Measurements from ENCODE around the gene CIART.
"Not testable (repeated sequence)": the region's sequence is repeated elsewhere in the genome, so short reads cannot be mapped to it uniquely, and the experiment has no call there.

The CIART gene, protein sequence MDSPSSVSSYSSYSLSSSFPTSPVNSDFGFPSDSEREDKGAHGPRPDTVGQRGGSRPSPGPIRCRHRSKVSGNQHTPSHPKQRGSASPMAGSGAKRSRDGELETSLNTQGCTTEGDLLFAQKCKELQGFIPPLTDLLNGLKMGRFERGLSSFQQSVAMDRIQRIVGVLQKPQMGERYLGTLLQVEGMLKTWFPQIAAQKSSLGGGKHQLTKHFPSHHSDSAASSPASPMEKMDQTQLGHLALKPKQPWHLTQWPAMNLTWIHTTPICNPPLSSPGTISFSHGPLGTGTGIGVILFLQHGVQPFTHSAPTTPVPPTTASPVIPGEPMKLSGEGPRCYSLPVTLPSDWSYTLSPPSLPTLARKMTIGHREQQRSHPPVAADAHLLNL

DNA sequence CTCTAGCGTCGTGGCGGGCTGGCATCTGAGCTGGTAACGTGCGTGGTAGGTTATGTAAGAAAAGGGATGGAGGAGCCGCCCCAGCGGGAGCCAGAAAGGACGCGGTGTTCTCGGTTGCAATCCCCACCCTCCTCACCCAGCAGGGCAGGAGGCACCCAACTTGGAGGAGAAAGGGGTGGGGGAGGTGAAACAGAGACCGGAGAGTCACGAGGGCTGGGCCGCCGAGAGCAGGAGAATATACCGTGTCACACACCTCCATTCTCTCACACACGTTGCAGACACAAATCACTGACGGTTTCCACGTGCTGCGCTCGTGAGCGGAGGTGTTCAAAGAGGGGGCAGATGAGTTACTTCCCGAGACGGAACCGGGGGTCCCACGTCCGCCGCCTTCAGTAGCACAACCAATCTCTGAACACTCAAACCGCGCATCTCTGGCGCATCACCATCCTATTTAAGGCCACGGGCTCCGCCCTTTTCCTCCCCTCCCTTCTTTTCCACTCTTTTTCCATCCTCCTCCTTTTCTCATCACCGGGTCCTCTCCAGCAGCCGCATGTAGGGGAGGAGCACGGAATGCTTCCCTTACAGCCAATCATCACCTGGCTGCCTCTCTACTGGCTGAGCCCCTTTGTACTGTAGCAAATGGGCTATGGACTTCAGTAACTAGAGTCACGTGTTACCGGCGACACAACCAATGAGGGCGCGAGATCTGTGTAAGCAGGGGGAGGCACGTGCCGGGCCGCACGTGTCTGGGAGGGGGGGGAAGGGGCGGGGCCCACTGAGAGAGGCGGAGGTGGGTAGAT, at the start of gene CIART:
CIART (plus strand) TSS at position 797 of the 800 bp plus-strand sequence. CDS start 714 bp downstream, outside the sequence.
- in situ Hi-C loops (cut with MboI; ENCODE audit: low sequenced_read_pairs) = no loop called here

DNA sequence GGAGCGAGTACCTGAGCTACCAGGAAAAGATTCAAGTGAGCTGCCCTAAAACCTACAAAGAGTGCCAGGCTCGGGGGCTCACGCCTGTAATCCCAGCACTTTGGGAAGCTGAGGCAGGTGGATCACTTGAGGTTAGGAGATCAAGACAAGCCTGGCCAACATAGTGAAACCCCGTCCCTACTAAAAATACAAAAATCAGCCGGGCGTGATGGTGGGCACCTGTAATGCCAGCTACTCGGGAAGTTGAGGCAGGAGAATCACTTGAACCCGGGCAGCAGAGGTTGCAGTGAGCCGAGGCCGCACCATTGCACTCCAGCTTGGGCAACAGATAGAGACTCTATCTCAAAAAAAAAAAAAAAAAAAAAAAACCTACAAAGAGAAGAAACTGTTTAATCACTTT, 49.4 kb upstream of the CIART start:
- in situ Hi-C loops (cut with MboI; ENCODE audit: low sequenced_read_pairs) = not testable (repeated sequence)

DNA sequence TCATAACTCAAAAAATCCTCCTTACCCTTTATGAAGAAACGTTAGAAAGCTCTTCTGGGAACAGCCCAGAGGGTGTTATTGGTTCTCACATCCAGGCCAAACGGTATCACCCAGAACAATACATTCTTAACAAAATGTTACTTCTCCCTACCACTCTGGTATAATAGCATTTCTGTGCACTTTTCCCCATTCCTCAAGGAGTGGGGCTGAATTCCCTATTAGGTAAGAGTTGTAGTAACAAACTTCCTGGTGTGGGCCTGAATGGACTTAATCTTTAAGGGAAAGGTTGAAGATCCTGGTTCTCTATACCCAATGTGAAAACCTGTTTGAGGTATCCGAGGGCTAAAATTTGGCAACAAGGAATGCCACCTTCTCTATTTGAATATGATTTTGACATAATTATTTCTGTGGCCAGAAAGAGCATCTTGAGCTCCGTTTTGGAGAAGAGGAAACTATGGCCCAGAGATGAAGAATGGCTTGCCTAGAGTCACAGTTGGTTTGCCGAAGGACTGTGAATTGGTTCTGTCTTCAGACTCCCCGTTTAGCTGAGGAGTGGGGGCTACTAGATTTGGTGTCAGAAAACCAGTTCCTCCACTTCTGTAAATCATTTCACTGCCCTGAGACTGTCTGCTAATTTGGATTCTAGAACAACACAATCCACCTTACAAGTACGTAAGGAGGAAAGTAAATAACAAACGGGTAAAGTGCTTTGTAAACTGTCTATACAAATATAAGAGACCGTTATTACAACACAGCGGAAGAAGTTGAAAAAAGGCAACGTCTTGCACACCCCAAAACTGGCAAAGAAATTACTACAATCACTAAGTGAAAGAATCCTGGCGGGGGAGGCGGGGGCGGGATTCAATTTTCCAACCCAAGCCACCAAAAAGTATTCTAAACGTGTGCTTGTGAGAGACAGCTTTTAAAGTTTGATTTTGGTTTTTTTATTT, 48.7 kb upstream of the CIART start:
- in situ Hi-C loops (cut with MboI; ENCODE audit: low sequenced_read_pairs) = no loop called here

DNA sequence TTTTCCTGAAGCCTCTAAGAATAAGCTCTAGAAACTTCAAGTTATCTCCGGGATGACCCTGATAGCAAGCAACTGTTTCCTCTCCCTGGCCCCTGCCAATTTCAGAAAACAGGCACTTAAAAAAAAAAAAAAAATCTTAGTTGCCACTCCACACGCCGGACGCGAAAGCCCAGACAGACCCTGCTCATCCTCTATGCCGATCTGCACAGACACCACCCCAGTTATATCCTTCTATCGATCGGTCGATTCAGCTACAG, 48.1 kb upstream of the CIART start:
- in situ Hi-C loops (cut with MboI; ENCODE audit: low sequenced_read_pairs) = no loop called here

DNA sequence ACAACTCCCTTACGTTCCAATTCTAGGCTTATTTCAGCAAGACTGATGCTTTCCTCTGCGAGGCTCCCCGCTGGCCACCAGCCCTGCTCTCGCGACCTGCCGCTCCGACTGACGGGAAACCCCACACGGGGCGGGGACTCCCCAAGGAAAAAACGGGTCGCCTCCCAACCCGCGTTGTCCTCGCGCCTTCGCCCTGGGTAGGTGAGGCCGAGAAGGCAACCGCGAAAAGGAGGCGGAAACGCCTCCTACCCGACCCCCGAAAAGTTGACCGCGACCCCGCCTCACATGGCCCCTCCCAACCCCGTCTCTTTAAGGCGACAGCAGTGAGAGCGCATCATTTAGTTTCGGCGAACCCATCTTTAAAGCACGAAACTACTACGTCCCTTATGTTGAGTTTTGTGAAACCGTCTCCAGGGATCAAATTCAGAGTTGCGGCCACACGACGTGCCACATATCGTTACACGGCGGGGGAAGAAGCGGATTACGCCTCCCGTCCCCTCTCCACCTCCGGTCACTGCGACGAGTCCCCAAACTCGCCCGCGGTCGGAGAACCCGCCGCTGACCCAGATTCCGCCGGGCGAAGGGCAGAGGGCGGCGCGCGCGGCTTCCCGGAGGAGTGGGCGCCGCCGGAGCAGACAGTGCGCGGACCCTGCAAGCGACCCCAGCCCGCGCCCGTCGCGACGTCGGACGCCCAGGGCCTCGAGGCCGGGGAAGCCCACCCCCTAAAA, 47.6 kb upstream of the CIART start:
- in situ Hi-C loops (cut with MboI; ENCODE audit: low sequenced_read_pairs) = no loop called here

DNA sequence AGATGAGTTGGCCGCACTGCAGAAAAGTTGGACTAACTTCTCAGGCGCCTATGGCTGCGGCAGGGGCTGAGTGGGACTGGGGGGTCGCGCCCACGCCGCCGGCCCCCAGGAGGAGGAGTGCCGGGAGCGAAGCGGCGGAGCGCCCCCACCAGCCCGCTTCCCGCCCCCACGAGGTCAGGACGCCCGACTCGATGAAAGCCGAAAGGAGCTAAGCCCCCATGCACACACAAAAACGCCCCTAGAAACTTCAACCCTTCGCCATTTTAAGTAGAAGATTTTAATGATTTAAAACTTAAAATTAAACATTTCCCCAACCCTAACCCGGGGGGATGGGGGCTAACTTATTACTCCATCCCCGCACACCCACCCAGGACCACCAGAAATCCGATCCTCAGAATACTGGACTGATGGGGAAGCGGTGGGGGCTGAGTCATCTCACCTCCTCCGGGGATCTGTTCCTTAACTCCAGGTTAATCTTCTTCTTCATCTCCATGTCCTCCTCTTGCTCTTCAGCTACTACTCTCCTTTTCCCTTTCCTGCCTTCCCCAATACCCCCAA, 47.0 kb upstream of the CIART start:
- in situ Hi-C loops (cut with MboI; ENCODE audit: low sequenced_read_pairs) = no loop called here

DNA sequence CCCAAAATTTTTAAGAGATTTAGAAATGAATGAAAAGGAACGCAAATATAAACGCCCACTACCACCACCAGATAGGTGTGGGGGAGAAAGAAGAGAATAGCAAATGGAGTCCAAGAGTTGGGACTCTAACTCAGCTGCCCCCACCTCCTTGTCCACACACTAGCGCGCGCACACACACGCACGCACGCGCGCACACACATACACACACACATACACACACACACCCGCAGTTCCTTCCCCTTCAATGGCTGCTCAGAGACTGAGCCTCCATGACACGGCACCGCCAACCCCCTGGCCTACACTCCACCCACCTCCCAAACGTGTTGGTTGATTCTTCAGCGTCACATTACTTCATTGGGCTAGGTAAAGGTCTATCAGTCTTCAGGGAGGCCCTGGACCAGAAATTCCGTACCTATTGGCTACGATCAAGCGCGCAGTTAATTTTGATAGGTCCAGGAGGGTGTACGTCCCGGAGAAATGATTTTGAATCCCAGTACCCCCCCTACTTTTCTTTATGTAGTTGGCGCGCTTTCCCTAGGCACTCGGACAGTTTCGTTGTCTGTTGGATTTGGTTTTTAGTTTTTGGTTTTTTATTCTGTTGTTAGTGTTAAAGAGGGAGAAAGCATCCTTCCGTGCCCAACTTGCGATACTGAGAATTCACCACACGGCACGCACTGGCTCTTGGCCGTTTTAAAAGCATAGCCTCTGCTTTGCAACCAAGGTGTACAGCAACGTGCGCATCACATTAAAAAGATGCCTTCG, 46.3 kb upstream of the CIART start, which contains the start of gene ANP32E:
ANP32E (minus strand) TSS at position 261 of the 762 bp plus-strand sequence. CDS start 326 bp downstream, outside the sequence.
- in situ Hi-C loops (cut with MboI; ENCODE audit: low sequenced_read_pairs) = no loop called here

DNA sequence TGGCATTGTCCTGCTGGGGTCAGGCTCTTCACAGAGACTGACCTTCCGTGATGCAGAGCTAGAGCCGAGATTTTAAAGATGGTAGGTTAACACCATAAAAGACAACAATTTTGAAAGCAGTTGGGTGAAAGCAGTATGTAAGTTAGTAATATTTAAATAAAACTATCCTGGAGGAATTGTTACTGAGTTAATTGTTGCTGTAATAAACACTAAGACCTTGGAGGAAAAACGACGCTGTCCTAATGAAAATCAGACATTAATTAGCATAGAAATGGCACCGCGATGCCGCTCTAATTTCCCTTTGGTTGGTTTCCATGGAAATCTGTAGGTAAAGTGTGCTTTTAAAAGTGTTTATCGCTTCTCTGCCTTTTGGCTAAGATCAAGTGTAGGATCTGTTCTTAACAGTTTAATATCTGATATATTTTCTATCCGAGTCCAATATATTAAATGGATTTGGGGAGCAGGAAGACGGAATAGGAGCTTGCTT, 45.7 kb upstream of the CIART start:
- in situ Hi-C loops (cut with MboI; ENCODE audit: low sequenced_read_pairs) = no loop called here

DNA sequence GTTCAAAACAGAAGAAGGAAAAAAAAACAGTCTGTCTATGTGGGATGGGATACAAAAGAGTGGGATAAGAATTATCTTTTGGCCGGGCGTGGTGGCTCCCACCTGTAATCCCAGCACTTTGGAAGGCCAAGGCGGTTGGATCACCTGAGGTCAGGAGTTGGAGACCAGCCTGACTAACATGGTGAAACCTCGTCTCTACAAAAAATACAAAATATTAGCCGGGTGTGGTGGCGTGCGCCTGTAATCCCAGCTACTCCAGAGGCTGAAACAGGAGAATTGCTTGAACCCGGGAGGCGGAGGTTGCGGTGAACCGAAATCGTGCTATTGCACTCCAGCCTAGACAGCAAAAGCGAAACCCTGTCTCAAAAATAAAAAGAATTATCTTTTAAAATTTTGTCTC, 45.2 kb upstream of the CIART start:
- in situ Hi-C loops (cut with MboI; ENCODE audit: low sequenced_read_pairs) = not testable (repeated sequence)

DNA sequence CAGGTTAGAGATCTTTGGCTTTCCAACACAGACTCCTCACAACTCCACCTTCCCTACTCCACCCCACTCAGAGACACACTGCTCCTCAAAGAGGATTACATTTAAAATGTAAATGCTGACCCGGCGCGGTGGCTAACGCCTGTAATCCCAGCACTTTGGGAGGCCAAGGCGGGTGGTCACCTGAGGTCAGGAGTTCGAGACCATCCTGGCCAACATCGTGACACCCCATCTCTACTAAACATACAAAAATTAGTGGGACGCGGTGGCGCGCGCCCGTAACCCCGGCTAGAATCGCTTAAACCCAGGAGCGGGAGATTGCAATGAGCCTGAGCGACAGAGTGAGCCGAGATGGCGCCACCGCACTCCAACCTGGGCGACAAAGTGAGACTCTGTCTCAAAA, 44.6 kb upstream of the CIART start:
- in situ Hi-C loops (cut with MboI; ENCODE audit: low sequenced_read_pairs) = no loop called here

DNA sequence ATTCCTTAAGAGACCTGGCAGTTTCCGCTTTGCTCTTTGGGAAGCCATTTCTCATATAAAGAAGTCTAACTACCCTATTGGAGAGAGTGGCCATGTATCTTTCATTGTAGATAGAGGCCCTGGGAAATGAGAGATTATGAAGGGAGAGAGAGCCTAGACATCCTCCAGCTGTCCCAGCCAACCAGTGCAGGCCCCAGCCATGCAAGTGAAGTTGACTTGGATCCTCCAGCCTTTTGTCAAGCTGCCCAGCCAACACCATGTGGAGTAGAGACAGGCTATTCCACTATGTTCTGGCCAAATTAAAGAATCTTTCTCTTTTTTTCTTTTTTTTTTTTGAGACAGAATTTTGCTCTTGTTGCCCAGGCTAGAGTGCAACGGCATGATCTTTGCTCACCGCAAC, 39.4 kb upstream of the CIART start:
- in situ Hi-C loops (cut with MboI; ENCODE audit: low sequenced_read_pairs) = no loop called here

DNA sequence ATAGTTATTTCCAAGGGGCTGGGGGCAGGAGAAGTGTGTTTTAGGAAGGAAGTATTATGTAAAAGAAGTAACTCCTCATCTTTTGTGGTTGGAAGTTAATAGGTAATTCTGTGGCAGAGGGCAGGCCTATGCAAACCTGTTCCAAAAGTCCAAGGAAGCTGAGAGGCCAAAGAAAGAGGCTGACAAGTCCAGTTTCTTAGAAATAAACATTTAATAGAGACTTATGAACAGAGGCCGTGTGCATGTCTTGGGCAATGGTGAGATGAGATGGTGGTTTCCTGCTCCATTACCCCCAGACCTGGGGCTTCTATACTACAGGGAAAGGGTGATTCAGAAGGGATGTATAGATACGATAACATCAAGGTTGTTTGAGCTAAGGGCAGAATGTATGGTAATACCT, 32.4 kb upstream of the CIART start:
- in situ Hi-C loops (cut with MboI; ENCODE audit: low sequenced_read_pairs) = loop anchor here (10.0 kb wide), 2 partner anchors 285 to 755 kb away; partner anchors contain the start of genes MINDY1 and PRUNE1

DNA sequence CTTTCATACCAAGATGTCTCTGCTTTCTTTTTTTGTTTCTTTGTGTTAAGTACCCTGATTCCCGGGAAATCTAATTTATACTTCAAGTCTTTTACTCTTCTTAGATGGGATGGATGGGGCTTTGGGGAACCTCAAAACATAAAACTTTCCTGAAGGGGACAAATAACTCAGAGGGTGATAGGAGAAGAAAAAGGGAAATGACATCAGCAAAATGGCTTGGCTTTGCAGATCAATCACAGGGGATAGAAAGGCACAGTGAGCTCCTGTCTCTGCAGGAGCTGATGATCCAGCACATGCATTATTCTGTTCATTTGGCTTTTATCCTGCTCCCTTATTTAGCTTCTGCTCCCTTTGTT, 26.2 kb upstream of the CIART start:
- in situ Hi-C loops (cut with MboI; ENCODE audit: low sequenced_read_pairs) = loop anchor here (10.0 kb wide), 2 partner anchors 279 to 749 kb away; partner anchors contain the start of genes MINDY1 and PRUNE1

DNA sequence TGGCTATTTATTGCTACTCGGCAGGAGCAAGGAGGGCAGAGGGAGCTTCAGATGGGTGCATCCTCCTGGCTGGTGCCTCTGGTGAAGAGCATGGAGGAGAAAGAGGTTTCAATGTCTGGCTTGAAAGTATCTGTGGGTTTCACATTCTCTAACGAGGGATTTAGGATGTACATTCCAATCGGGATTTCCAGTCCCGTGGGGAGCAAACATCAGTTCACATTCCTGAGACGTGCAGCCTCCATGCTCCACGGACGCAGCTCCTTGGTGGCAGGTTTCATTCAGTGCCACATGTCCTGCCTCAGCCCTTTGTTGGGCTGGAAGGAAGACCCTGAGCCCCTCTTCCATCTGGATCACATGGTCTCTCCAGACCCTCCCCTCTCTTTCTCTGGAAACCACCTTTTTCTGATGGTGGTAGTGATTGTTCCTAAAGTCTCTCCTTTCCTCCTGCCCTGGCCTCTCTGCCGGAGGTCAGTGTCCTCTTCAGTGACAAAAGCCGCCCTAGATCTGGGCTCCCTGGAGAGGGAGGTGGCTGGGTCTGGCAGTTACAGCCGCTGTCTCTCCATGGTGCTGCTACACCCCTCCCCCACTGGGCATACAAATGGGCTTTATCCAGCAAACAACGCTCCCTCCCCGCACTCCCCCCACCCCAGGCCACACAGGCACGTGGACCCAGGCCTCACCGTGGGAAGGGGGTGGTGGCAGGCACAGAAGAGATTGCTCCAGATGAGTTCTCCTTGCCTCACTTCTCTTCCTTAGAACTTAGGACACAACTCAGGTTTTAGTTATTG, 25.6 kb upstream of the CIART start:
- in situ Hi-C loops (cut with MboI; ENCODE audit: low sequenced_read_pairs) = loop anchor here (10.0 kb wide), 2 partner anchors 278 to 748 kb away; partner anchors contain the start of genes MINDY1 and PRUNE1

DNA sequence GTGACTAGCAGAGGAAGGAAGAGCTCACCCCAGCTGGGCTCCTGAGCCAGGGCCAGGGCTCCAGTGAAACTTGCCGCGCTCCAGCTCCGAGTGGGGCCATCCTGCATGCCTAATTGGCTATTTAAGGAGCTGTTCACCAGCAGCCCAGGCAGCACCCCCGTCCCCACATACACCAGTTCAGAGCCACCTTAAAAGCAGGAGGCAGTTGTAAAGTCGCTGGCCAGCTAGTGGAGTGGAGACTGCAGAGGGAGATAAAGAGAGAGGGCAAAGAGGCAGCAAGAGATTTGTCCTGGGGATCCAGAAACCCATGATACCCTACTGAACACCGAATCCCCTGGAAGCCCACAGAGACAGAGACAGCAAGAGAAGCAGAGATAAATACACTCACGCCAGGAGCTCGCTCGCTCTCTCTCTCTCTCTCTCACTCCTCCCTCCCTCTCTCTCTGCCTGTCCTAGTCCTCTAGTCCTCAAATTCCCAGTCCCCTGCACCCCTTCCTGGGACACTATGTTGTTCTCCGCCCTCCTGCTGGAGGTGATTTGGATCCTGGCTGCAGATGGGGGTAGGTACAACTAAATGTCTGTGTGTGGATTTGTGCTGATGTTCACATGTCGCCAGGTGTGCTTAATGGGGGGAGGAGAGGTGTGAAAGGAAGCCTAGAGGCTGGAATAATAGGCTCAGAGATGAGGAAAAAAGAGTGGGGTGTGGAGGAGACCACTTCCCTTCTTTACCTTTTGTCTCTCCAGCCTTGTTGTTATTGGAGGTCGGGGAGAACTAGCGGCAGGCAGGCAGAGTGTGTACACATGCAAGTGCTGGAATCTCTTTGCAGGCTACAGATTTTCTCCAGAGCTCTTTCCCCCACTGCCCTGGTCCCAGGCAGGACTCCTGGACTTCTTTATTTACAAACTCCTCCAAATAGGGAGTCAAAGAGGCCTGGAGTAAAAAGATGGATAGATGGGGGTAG, 24.4 kb upstream of the CIART start, which contains the start of gene CA14:
CA14 (plus strand) TSS at position 151 of the 962 bp plus-strand sequence; CDS start at position 506, 355 bp downstream.
- in situ Hi-C loops (cut with MboI; ENCODE audit: low sequenced_read_pairs) = loop anchor here (10.0 kb wide), 2 partner anchors 277 to 747 kb away; partner anchors contain the start of genes MINDY1 and PRUNE1

DNA sequence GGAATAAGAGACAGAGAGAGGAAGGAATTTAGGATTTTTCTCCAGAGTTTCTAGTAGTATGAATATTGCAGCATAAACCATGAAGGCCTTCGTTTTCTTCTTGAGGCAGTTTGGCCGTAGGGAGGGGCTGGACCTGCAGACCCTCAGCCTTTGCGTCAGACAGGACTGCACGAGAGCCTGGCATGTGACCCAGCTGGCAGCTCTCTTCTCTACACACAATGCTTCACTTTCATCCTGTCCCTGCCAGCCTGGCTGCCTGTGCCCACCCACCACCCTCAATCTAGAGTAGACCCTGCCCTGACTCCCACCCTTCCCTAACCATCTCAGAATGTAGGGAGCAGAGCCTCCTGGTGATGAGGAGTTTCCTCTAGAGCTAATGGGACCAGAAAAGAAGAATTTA, 23.1 kb upstream of the CIART start:
- in situ Hi-C loops (cut with MboI; ENCODE audit: low sequenced_read_pairs) = loop anchor here (10.0 kb wide), 2 partner anchors 276 to 746 kb away; partner anchors contain the start of genes MINDY1 and PRUNE1

Measured in HL-60/S4 (cell line).